Caco-2 (cell line): ENCODE results near the gene FGF2. TPM values are rescaled to one million over a fixed set of nuclear protein-coding genes. Genes with fewer than 3 reads are reported as not detected.

ENCODE experiments used
- BruUV-seq: library from RNA; stranded (reverse); fragments of 400-500 nt; replicated peaks from 2 replicates; lab custom pipeline; 2021; lab: Mats Ljungman, UMichigan
- CTCF ChIA-PET: fragments of 300-600 bp; sonication (Branson Sonifier 250); formaldehyde crosslinking; loops from one replicate; lab custom pipeline; 2022; ENCODE audit warnings: antibody characterized with exemption; lab: Charles Lee
- POLR2A ChIA-PET: fragments of 300-600 bp; sonication (Branson Sonifier 250); formaldehyde crosslinking; loops from one replicate; lab custom pipeline; 2022; ENCODE audit warnings: antibody characterized with exemption; lab: Charles Lee
- DNase-seq, 2 experiments: peaks; one replicate each; pipeline versions ENCODE4 v3.0.0 to v3.0.0-alpha.2; 2020 to 2022
- H3K27me3 ChIP-seq: replicated peaks from 2 replicates; pipeline ENCODE4 v1.6.0; 2011; ENCODE audit warnings: low read length; ENCODE audit not compliant: control insufficient read depth, insufficient read depth
- H3K36me3 ChIP-seq: 2 replicates; pipeline ENCODE4 v1.5.1; 2011; ENCODE audit warnings: low read length; ENCODE audit not compliant: control insufficient read depth, insufficient read depth
- H3K4me1 ChIP-seq: fragments of 250-450 bp; sonication (Bioruptor Pico); 2 replicates; pipeline ENCODE4 v1.5.1; 2020; ENCODE audit warnings: mild to moderate bottlenecking
- H3K4me3 ChIP-seq: 2 replicates; pipeline ENCODE4 v1.5.1; 2011; ENCODE audit warnings: low read depth, mild to moderate bottlenecking, control low read depth, low read length
- H3K9me3 ChIP-seq: fragments of 250-450 bp; sonication (Bioruptor Pico); 2 replicates; pipeline ENCODE4 v1.5.1; 2020; ENCODE audit warnings: mild to moderate bottlenecking, moderate library complexity
- H3K27ac Mint-ChIP-seq: one replicate; pipeline ENCODE4 v1.8.0; 2022; ENCODE audit warnings: mixed read lengths; ENCODE audit not compliant: unreplicated experiment
- H3K27me3 Mint-ChIP-seq: one replicate; pipeline ENCODE4 v1.8.0; 2022; ENCODE audit warnings: mixed read lengths; ENCODE audit not compliant: insufficient read depth, unreplicated experiment
- H3K36me3 Mint-ChIP-seq: one replicate; pipeline ENCODE4 v1.8.0; 2022; ENCODE audit warnings: mild to moderate bottlenecking, mixed read lengths; ENCODE audit not compliant: insufficient read depth, unreplicated experiment
- H3K4me1 Mint-ChIP-seq: one replicate; pipeline ENCODE4 v1.8.0; 2022; ENCODE audit warnings: low read depth, mixed read lengths; ENCODE audit not compliant: unreplicated experiment
- H3K4me3 Mint-ChIP-seq: one replicate; pipeline ENCODE4 v1.8.0; 2022; ENCODE audit warnings: mild to moderate bottlenecking, moderate library complexity, mixed read lengths; ENCODE audit not compliant: unreplicated experiment
- H3K9me3 Mint-ChIP-seq: one replicate; pipeline ENCODE4 v1.8.0; 2022; ENCODE audit warnings: mixed read lengths; ENCODE audit not compliant: unreplicated experiment
- intact Hi-C: fragments of 100-400 bp; cut with micrococcal nuclease; formaldehyde crosslinking; loops from one replicate; pipeline ENCODE4 v1.10.0; 2022; ENCODE audit not compliant: unreplicated experiment
- total RNA-seq: library from RNA; stranded (reverse); gene quantifications from 2 replicates; pipeline ENCODE4 v1.2.3, GENCODE V29; 2022
- TF ChIP-seq, protein P1 (sequence below), 2 experiments: fragments of 200-600 bp in 1 of 2; IDR thresholded peaks; 1 replicate in 1 of 2; 2 replicates in 1 of 2; pipeline versions ENCODE4 v1.5.1 to v1.8.0; 2011 to 2022; ENCODE audit warnings: antibody characterized with exemption in 1 of 2, control low read depth in 1 of 2, inconsistent platforms in 1 of 2, low read depth in 1 of 2, low read length in 1 of 2, mild to moderate bottlenecking in 1 of 2, moderate library complexity in 1 of 2; ENCODE audit not compliant: insufficient read depth in 1 of 2, severe bottlenecking in 1 of 2, unreplicated experiment in 1 of 2

The FGF2 gene
- total RNA-seq, 1 experiment from 2014 or later, result 0.20 TPM

- Histone ChIP-seq H3K36me3 (no peaks in the 10 kb centered on the region), H3K4me3 (no peak overlapping the region), H3K4me1 (no peaks in the 10 kb centered on the region), H3K9me3 (no peaks in the 10 kb centered on the region), H3K27me3 (no peaks in the 10 kb centered on the region)
- DNase-seq, result no peak
- no peak overlapping the region for H3K4me3 Mint-ChIP-seq
- intact Hi-C loops, result loop anchor here (5.0 kb wide), 1 partner anchor 52 kb away; no protein-coding TSS in a partner anchor
- ChIA-PET CTCF (no interaction called here), POLR2A (no interaction called here)
- no peaks in the 10 kb centered on the region for H3K4me1 Mint-ChIP-seq
- TF ChIP-seq, protein P1, sequence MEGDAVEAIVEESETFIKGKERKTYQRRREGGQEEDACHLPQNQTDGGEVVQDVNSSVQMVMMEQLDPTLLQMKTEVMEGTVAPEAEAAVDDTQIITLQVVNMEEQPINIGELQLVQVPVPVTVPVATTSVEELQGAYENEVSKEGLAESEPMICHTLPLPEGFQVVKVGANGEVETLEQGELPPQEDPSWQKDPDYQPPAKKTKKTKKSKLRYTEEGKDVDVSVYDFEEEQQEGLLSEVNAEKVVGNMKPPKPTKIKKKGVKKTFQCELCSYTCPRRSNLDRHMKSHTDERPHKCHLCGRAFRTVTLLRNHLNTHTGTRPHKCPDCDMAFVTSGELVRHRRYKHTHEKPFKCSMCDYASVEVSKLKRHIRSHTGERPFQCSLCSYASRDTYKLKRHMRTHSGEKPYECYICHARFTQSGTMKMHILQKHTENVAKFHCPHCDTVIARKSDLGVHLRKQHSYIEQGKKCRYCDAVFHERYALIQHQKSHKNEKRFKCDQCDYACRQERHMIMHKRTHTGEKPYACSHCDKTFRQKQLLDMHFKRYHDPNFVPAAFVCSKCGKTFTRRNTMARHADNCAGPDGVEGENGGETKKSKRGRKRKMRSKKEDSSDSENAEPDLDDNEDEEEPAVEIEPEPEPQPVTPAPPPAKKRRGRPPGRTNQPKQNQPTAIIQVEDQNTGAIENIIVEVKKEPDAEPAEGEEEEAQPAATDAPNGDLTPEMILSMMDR (IDR thresholded peaks at IDR 0.05; ENCODE audit: insufficient read depth in 1 of 2, low read depth in 1 of 2, low read length in 1 of 2, severe bottlenecking in 1 of 2, unreplicated experiment in 1 of 2), result no peak
- no peaks in the 10 kb centered on the region for H3K27me3 Mint-ChIP-seq
- H3K36me3 Mint-ChIP-seq, result no peaks in the 10 kb centered on the region
- no peaks in the 10 kb centered on the region for H3K9me3 Mint-ChIP-seq
- H3K27ac Mint-ChIP-seq, result no peak overlapping the region
- BruUV-seq, result no TSS peak
Measured at GRCh38 chr4:122909683-122910082, 83.1 kb downstream of the FGF2 start.

- H3K4me3 ChIP-seq, result no peak overlapping the region
- H3K4me3 Mint-ChIP-seq, result no peak overlapping the region
- intact Hi-C loops, result loop anchor here (5.0 kb wide), 1 partner anchor 54 kb away; no protein-coding TSS in a partner anchor
- no peaks in the 10 kb centered on the region for H3K27me3 ChIP-seq
- CTCF ChIA-PET, result no interaction called here
- no peaks in the 10 kb centered on the region for H3K27me3 Mint-ChIP-seq
- H3K9me3 Mint-ChIP-seq, result no peaks in the 10 kb centered on the region
- H3K27ac Mint-ChIP-seq, result no peak overlapping the region
- H3K36me3 Mint-ChIP-seq, result no peaks in the 10 kb centered on the region
- TF ChIP-seq, protein P1 (IDR thresholded peaks at IDR 0.05; ENCODE audit: insufficient read depth in 1 of 2, low read depth in 1 of 2, low read length in 1 of 2, severe bottlenecking in 1 of 2, unreplicated experiment in 1 of 2), result no peak
- H3K36me3 ChIP-seq, result no peaks in the 10 kb centered on the region
- H3K4me1 Mint-ChIP-seq, result no peaks in the 10 kb centered on the region
- no peak for DNase-seq
- BruUV-seq, result no TSS peak
- POLR2A ChIA-PET, result no interaction called here
- no peaks in the 10 kb centered on the region for H3K9me3 ChIP-seq
- H3K4me1 ChIP-seq, result no peaks in the 10 kb centered on the region
Measured at GRCh38 chr4:122911588-122911987, 85.0 kb downstream of the FGF2 start.

DNA sequence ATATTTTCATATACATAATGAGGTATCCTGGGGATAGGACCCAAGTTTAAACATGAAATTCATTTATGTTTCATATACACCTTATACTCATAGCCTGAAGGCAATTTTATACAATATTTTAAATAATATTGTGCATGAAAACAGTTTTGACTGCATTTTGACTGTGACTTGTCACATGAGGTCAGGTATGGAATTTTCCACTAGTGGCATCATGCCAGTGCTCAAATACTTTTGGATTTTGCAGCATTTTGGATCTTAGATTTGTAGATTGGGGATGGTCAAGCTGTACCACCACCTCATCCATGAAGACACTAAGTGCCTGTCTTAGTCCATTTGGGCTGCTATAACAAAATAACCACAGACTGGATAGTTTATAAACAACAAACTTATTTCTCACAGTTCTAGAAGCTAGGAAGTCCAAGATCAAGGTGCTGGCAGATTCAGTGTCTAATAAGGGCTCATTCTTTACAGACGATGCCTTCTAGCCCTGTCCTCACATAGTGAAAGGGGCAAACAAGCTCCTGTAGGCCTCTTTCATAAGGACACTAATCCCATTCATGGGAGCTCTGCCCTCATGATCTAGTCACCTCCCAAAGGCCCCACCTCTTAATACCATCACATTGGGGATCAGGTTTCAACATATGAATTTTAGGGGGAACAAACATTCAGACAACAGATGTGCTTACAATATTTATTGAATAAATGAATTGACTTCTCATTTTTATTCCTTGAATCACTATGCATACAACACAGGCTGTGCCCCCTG, 86.4 kb downstream of the FGF2 start:
- intact Hi-C loops, result loop anchor here (5.0 kb wide), 1 partner anchor 56 kb away; no protein-coding TSS in a partner anchor
- Histone ChIP-seq H3K36me3 (no peaks in the 10 kb centered on the region), H3K27me3 (no peaks in the 10 kb centered on the region), H3K9me3 (no peaks in the 10 kb centered on the region), H3K4me3 (no peak overlapping the region), H3K4me1 (no peaks in the 10 kb centered on the region)
- Mint-ChIP-seq H3K36me3 (no peaks in the 10 kb centered on the region), H3K27me3 (no peaks in the 10 kb centered on the region), H3K4me3 (no peak overlapping the region), H3K4me1 (no peaks in the 10 kb centered on the region), H3K9me3 (no peaks in the 10 kb centered on the region), H3K27ac (no peak overlapping the region)
- ChIA-PET CTCF (no interaction called here), POLR2A (no interaction called here)
- no TSS peak for BruUV-seq
- no peak for DNase-seq
- TF ChIP-seq, protein P1 (IDR thresholded peaks at IDR 0.05; ENCODE audit: insufficient read depth in 1 of 2, low read depth in 1 of 2, low read length in 1 of 2, severe bottlenecking in 1 of 2, unreplicated experiment in 1 of 2), result no peak
